ENCODE data around the gene PRAMEF15. TPM values are rescaled to one million over a fixed set of nuclear protein-coding genes. Genes with fewer than 3 reads are reported as not detected.
"Not testable (repeated sequence)": the region's sequence is repeated elsewhere in the genome, so short reads cannot be mapped to it uniquely, and the experiment has no call there.

Gene PRAMEF15
- total RNA-seq, 1 experiment from 2014 or later, result not detected

DNA sequence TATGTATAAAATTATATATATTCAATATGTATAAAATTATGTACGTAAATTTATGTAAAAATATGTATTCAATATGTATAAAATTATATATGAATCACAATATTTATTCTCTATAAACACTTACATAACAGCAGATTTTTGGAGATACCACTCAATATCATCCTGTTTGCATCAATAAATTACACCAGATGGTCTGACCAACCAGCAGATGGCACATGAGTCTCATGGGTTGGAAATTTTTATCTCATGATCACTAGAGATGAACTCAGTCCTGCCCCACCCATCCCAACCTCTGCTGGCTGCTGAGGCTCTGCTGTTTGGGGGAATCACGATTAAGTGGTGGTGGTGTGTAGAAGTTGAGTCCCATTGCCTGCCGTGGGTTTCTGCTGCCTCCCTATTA is 35.8 kb upstream of the PRAMEF15 start:
- not testable (repeated sequence) for H3K4me1 Mint-ChIP-seq; H3K27ac ChIP-seq (ENCODE audit: insufficient read length, low read depth, low read length); H2BK20ac ChIP-seq (ENCODE audit: low read depth, low read length, poor library complexity, severe bottlenecking); H3K23ac ChIP-seq (ENCODE audit: insufficient read length, low read depth, low read length); H4K5ac ChIP-seq (ENCODE audit: insufficient read length, low read depth, low read length); H3K9ac ChIP-seq (ENCODE audit: extremely low read depth, insufficient read length, low read length); DNase-seq; H3K4me2 ChIP-seq (ENCODE audit: insufficient read depth, insufficient read length, low read length); H3K23me2 ChIP-seq (ENCODE audit: insufficient read length, low read depth, low read length, poor library complexity, severe bottlenecking); H3K79me2 ChIP-seq (ENCODE audit: insufficient read depth, low read length); H2BK12ac ChIP-seq (ENCODE audit: insufficient read length, low read depth, low read length); H2BK120ac ChIP-seq (ENCODE audit: low read depth, low read length, poor library complexity, severe bottlenecking); H4K20me1 ChIP-seq (ENCODE audit: control insufficient read depth, insufficient read depth, insufficient read length); H3K27ac Mint-ChIP-seq; H3K9me3 Mint-ChIP-seq; H3K27me3 Mint-ChIP-seq (ENCODE audit: low read depth); H2BK5ac ChIP-seq (ENCODE audit: insufficient read length, low read length); H3K36me3 Mint-ChIP-seq (ENCODE audit: insufficient read depth in 1 of 3, low read depth in 3 of 3); H3K18ac ChIP-seq (ENCODE audit: insufficient read length, low read depth, low read length); H3K9me3 ChIP-seq (ENCODE audit: control insufficient read depth, low read depth, low read length); H4K8ac ChIP-seq (replicated peaks; ENCODE audit: insufficient read length, low read depth, low read length); H3K4me1 ChIP-seq (ENCODE audit: insufficient read depth, low read length); H3K14ac ChIP-seq (ENCODE audit: insufficient read depth, low read length); H4K91ac ChIP-seq (ENCODE audit: insufficient read length, low read depth, low read length); H3K56ac ChIP-seq (ENCODE audit: insufficient read length, low read depth, low read length); H3K4ac ChIP-seq (ENCODE audit: low read depth, low read length); H3K27me3 ChIP-seq (ENCODE audit: insufficient read depth, low read length); H2AFZ ChIP-seq (ENCODE audit: low read length); H2BK15ac ChIP-seq (ENCODE audit: low read depth, low read length); H3K4me3 Mint-ChIP-seq; H3T11ph ChIP-seq (ENCODE audit: low read length); H3K79me1 ChIP-seq (ENCODE audit: insufficient read depth, low read depth, low read length, poor library complexity, severe bottlenecking); H2AK5ac ChIP-seq (ENCODE audit: insufficient read length, low read length)
- WGBS (ENCODE audit: extremely low coverage, insufficient read length, low lambda C conversion rate), result no CpG with 5 or more reads among the region's 3 CpGs

DNA sequence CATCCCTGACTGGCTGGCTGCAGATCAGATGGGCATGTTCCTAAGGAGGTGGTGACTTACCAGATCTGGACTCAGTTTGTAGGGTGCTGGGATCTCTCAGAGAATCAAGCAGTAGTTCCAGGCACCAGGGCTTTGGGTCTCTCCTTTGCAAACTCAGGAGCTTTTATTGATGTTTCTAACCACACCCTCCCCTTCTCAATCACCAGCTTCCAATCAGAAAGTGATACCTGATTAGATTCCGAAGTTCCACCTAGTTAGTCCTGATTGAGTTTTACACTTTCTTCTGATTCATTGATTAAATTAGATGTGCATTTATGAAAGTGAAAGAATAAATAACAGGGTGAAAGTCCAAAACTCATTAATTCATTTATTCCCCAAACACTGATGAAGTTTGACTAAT is 30.3 kb upstream of the PRAMEF15 start, which contains the start of gene PRAMEF8:
Gene PRAMEF8 (minus strand): TSS at position 101 of the 400 bp plus-strand sequence. CDS start 1,046 bp downstream, outside the sequence.
- not testable (repeated sequence) for H3K4me3 Mint-ChIP-seq; H3K27me3 Mint-ChIP-seq (ENCODE audit: low read depth); H3K23ac ChIP-seq (ENCODE audit: insufficient read length, low read depth, low read length); H3K27me3 ChIP-seq (ENCODE audit: insufficient read depth, low read length); H2BK20ac ChIP-seq (ENCODE audit: low read depth, low read length, poor library complexity, severe bottlenecking); H2BK12ac ChIP-seq (ENCODE audit: insufficient read length, low read depth, low read length); H2BK120ac ChIP-seq (ENCODE audit: low read depth, low read length, poor library complexity, severe bottlenecking); H2BK15ac ChIP-seq (ENCODE audit: low read depth, low read length); H3K56ac ChIP-seq (ENCODE audit: insufficient read length, low read depth, low read length); H3K4me1 Mint-ChIP-seq; H3K4ac ChIP-seq (ENCODE audit: low read depth, low read length); H3K79me2 ChIP-seq (ENCODE audit: insufficient read depth, low read length); H3K18ac ChIP-seq (ENCODE audit: insufficient read length, low read depth, low read length); DNase-seq; H4K20me1 ChIP-seq (ENCODE audit: control insufficient read depth, insufficient read depth, insufficient read length); H2AFZ ChIP-seq (ENCODE audit: low read length); H3K4me2 ChIP-seq (ENCODE audit: insufficient read depth, insufficient read length, low read length); H4K91ac ChIP-seq (ENCODE audit: insufficient read length, low read depth, low read length); H3K27ac ChIP-seq (ENCODE audit: insufficient read length, low read depth, low read length); H3K36me3 Mint-ChIP-seq (ENCODE audit: insufficient read depth in 1 of 3, low read depth in 3 of 3); H2BK5ac ChIP-seq (ENCODE audit: insufficient read length, low read length); H3T11ph ChIP-seq (ENCODE audit: low read length); H3K9me3 ChIP-seq (ENCODE audit: control insufficient read depth, low read depth, low read length); H4K5ac ChIP-seq (ENCODE audit: insufficient read length, low read depth, low read length); H3K4me1 ChIP-seq (ENCODE audit: insufficient read depth, low read length); H3K9me3 Mint-ChIP-seq; H3K14ac ChIP-seq (ENCODE audit: insufficient read depth, low read length); H2AK5ac ChIP-seq (ENCODE audit: insufficient read length, low read length); H4K8ac ChIP-seq (replicated peaks; ENCODE audit: insufficient read length, low read depth, low read length); H3K79me1 ChIP-seq (ENCODE audit: insufficient read depth, low read depth, low read length, poor library complexity, severe bottlenecking); H3K27ac Mint-ChIP-seq; H3K23me2 ChIP-seq (ENCODE audit: insufficient read length, low read depth, low read length, poor library complexity, severe bottlenecking); H3K9ac ChIP-seq (ENCODE audit: extremely low read depth, insufficient read length, low read length)
- WGBS (ENCODE audit: extremely low coverage, insufficient read length, low lambda C conversion rate), result no CpG with 5 or more reads among the region's 1 CpG

Data from H9 (cell line).